ENCODE results near the gene GRM1. TPM values are rescaled to one million over a fixed set of nuclear protein-coding genes. Genes with fewer than 3 reads are reported as not detected.

The GRM1 gene
- total RNA-seq, result 1.3 TPM
- long read RNA-seq, result 0 reads

DNA sequence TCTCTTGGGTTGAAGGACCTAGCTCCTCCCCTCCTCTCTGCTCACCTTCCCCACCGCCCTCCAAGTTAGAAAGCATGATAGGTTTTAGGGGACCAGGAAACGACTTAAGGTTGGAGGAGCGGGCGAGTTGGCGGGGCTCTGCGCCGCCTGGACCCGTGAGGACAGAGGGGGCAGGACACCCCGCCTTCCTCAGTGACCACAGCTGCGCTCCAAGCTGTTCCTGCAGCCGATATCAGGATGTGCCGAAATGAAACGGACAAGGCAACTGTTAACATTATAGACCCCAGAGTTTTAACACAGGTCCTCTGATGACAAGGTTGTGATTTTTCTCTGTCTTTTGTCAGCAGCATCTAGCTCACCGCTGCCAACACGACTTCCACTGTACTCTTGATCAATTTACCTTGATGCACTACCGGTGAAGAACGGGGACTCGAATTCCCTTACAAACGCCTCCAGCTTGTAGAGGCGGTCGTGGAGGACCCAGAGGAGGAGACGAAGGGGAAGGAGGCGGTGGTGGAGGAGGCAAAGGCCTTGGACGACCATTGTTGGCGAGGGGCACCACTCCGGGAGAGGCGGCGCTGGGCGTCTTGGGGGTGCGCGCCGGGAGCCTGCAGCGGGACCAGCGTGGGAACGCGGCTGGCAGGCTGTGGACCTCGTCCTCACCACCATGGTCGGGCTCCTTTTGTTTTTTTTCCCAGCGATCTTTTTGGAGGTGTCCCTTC lies at the start of gene GRM1:
Gene GRM1, plus strand, starts transcription at position 212 of the 722 bp plus-strand sequence. Its CDS starts 456 bp downstream, at position 668.
- DNase-seq, result no peak
- intact Hi-C loops (cut with micrococcal nuclease), result no loop called here
- ATAC-seq, result no peak

DNA sequence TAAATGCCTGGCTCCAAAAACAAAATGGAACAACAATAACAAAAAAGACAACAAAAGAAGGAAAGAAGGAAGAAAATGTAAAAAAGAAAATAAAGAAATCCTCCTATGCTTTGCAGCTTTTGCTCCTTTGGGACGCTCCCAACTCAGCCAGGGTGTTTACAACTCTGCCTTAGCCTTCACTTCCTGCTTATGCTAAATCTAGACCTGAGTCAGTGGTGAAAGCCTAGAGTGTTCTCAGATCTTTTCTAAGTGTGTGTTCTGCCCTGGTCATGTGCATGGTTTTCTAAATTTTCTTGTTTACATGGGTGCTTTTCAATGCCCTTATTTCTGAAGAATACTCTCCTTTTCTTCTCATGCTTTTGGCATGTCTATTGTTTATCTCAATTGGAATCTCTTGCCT lies 19.5 kb upstream of the GRM1 start:
- ATAC-seq (no peak), DNase-seq (no peak)
- intact Hi-C loops (cut with micrococcal nuclease), result no loop called here

GRCh38 chr6:146014233-146014632 lies 14.6 kb upstream of the GRM1 start:
- no peak for ATAC-seq
- no peak for DNase-seq
- intact Hi-C loops (cut with micrococcal nuclease), result no loop called here

DNA sequence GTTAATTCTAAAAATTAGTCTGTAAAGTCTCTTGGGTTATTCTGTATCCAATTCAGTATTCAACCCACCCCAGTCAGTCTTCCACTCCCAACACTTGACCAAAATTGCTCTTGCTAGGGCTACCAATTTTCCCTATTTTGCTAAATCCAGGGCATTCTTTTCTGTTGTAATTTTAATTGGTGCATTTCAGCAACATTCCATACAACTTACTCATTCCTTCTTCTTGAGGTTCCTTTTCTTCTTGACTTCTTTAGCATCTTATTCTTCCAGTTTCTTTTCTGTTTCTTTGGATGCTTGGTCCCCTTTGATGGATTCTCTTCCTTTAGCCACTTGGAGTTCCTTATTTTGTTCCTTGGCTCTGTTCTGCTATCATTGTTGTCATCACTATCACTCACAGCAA lies 11.2 kb upstream of the GRM1 start:
- DNase-seq, result no peak
- intact Hi-C loops (cut with micrococcal nuclease), result no loop called here
- ATAC-seq, result no peak

DNA sequence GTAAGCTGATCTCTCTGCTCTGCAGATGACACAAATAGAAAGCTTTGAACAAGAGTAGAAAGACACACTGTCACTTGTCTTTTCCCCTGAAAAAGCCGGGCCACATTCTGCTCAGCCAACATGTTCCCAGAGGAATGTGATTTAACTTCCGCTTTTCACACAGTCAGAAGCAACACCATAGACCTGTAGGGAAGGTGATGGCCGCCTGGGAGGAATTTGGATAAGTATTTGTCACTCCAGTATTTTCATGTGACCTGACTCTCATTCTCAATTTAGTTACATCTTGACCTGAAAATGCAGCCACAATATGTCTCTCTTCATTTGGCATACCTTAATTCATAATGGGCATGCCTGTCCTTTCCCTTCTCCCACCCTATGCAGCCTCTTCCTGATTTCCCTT lies 2.0 kb upstream of the GRM1 start:
- intact Hi-C loops (cut with micrococcal nuclease), result no loop called here
- DNase-seq (no peak), ATAC-seq (no peak)

GRCh38 chr6:146027586-146028251 lies 1.1 kb upstream of the GRM1 start:
- no peak for ATAC-seq
- intact Hi-C loops (cut with micrococcal nuclease), result no loop called here

DNA sequence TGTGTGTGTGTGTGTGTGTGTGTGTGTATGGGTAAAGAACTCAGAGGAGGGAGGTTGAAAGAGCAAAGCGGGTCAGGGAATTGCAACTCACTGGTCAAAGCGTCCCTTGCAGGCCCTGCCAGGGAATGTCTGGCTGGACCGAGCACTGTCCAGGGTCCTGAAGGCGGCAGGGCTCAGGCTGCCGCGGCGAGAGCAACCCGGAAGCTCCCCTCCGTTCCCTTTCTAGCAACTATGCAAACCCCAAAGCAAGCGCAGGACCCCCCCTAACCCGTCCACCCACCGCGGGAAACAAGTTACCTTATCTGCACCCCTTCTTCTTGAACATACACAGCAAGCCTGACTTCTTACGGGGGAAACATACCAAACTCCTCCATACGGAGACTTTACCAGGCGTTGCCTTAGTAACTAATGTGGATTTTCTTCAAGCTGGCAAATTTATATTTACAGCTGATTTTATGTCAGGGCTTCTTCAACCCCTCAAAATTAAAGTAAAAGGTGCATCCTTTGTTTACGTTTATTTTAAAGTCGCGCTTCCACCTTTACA lies 538 bp upstream of the GRM1 start:
- DNase-seq, result peak; percentile 77
- ATAC-seq, result peak; percentile 82

More at GRCh38 chr6:146027586-146028251, 1.1 kb upstream of the GRM1 start:
- DNase-seq, result no peak

GRCh38 chr6:146029573-146030184 lies 817 bp downstream of the GRM1 start:
- intact Hi-C loops (cut with micrococcal nuclease), result no loop called here
- ATAC-seq (no peak), DNase-seq (no peak)

More for the DNA sequence above, 538 bp upstream of the GRM1 start:
- intact Hi-C loops (cut with micrococcal nuclease), result no loop called here

- DNase-seq, result no peak
- no peak for ATAC-seq
- intact Hi-C loops (cut with micrococcal nuclease), result no loop called here
Measured at GRCh38 chr6:146032387-146032786, 3.5 kb downstream of the GRM1 start.

- intact Hi-C loops (cut with micrococcal nuclease), result no loop called here
- ATAC-seq (no peak), DNase-seq (no peak)
Measured at GRCh38 chr6:146040360-146040759, 11.5 kb downstream of the GRM1 start.

GRCh38 chr6:146041282-146041681 lies 12.4 kb downstream of the GRM1 start:
- intact Hi-C loops (cut with micrococcal nuclease), result no loop called here
- DNase-seq (no peak), ATAC-seq (no peak)

- DNase-seq, result no peak
- intact Hi-C loops (cut with micrococcal nuclease), result no loop called here
- ATAC-seq, result no peak
Measured at GRCh38 chr6:146047371-146047770, 18.5 kb downstream of the GRM1 start.

- no peak for ATAC-seq
- intact Hi-C loops (cut with micrococcal nuclease), result no loop called here
- DNase-seq, result no peak
Measured at GRCh38 chr6:146050168-146050567, 21.3 kb downstream of the GRM1 start.

GRCh38 chr6:146056506-146056905 lies 27.6 kb downstream of the GRM1 start:
- no peak for DNase-seq
- no peak for ATAC-seq
- intact Hi-C loops (cut with micrococcal nuclease), result no loop called here

GRCh38 chr6:146065690-146066089 lies 36.8 kb downstream of the GRM1 start:
- intact Hi-C loops (cut with micrococcal nuclease), result no loop called here
- DNase-seq, result no peak
- no peak for ATAC-seq

GRCh38 chr6:146066506-146066905 lies 37.6 kb downstream of the GRM1 start:
- ATAC-seq, result no peak

GRCh38 chr6:146071781-146072180 lies 42.9 kb downstream of the GRM1 start:
- ATAC-seq, result no peak
- no peak for DNase-seq

More at GRCh38 chr6:146066506-146066905, 37.6 kb downstream of the GRM1 start:
- DNase-seq, result no peak
- intact Hi-C loops (cut with micrococcal nuclease), result no loop called here

GRCh38 chr6:146077992-146078391 lies 49.1 kb downstream of the GRM1 start:
- ATAC-seq, result no peak
- intact Hi-C loops (cut with micrococcal nuclease), result no loop called here
- no peak for DNase-seq

More at GRCh38 chr6:146071781-146072180, 42.9 kb downstream of the GRM1 start:
- intact Hi-C loops (cut with micrococcal nuclease), result no loop called here

DNA sequence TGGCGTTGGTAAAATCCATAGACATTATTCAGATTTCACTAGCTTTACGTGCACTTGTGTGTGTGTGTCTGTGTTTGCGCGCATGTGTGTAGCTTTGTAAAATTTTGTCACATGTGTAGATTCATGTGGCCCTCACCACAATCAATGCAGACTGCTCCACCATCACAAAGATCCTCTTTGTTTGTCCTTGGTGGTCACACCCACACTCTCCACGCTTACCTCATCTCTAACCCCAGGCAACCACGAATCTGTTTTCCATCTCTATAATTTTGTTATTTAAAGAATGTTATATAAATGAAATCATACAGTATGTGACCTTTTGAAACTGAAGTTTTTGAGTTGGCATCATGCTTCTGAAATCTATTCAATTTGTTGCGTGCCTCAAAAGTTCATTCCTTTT lies 58.5 kb downstream of the GRM1 start:
- ATAC-seq (no peak), DNase-seq (no peak)
- intact Hi-C loops (cut with micrococcal nuclease), result no loop called here

- ATAC-seq (no peak), DNase-seq (no peak)
- intact Hi-C loops (cut with micrococcal nuclease), result no loop called here
Measured at GRCh38 chr6:146090474-146090873, 61.6 kb downstream of the GRM1 start.

Data from left ventricle myocardium superior (tissue), 1 donor.